22Rv1 (cell line): ENCODE results near the gene ANKRD50.

Source experiments
- H3K27ac ChIP-seq: fragments of 450-650 bp; 2 replicates; pipeline ENCODE4 v1.5.1; 2017
- ZFX ChIP-seq: fragments of 450-650 bp; IDR thresholded peaks from 2 replicates; pipeline ENCODE4 v1.6.1; 2017; ENCODE audit warnings: antibody characterized with exemption, borderline replicate concordance
- TF ChIP-seq, protein P1 (sequence below): fragments of 450-650 bp; IDR thresholded peaks from 2 replicates; pipeline ENCODE4 v1.5.1; 2017; ENCODE audit warnings: mild to moderate bottlenecking

Gene ANKRD50

DNA sequence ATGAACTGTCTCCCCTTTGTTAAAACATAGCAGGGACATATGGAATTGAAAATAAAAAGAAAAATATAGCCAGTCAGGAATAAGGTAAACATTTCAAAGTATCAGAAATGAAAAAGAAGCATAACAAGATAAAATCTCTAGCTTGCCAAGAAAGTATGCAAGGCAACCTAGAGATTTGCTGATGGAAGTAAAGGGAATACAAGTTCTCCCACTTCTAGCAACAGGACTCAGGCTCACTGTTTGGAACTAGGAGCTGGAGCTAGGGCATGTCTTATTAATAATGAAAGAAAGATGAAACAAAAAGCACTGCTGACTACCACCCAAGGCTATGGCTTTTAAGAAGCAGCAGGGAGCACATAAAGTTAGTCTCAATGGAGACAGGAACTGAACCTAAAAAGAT is 18.2 kb downstream of the ANKRD50 start:
- H3K27ac ChIP-seq = no peak overlapping the region
- TF ChIP-seq ZFX = no peak
- TF ChIP-seq, protein P1, sequence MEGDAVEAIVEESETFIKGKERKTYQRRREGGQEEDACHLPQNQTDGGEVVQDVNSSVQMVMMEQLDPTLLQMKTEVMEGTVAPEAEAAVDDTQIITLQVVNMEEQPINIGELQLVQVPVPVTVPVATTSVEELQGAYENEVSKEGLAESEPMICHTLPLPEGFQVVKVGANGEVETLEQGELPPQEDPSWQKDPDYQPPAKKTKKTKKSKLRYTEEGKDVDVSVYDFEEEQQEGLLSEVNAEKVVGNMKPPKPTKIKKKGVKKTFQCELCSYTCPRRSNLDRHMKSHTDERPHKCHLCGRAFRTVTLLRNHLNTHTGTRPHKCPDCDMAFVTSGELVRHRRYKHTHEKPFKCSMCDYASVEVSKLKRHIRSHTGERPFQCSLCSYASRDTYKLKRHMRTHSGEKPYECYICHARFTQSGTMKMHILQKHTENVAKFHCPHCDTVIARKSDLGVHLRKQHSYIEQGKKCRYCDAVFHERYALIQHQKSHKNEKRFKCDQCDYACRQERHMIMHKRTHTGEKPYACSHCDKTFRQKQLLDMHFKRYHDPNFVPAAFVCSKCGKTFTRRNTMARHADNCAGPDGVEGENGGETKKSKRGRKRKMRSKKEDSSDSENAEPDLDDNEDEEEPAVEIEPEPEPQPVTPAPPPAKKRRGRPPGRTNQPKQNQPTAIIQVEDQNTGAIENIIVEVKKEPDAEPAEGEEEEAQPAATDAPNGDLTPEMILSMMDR = no peak

DNA sequence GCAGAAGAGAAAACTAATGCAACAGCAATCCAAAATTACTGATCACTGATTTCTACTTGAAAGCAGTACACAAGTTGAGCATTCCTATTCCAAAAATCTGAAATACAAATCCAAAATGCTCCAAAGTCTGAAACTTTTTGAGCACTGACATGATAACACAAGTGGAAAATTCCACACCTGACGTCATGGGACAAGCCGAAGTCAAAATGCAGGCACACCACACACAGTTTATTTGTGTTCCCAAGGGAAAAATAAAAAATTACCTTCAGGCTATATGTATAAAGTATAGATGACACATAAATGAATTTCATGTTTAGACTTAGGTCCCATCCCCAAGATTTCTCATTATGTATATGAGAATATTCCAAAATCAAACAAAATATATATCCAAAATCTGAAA is 20.7 kb downstream of the ANKRD50 start:
- no peak overlapping the region for H3K27ac ChIP-seq
- TF ChIP-seq, protein P1 = no peak
- no peak for TF ChIP-seq ZFX

DNA sequence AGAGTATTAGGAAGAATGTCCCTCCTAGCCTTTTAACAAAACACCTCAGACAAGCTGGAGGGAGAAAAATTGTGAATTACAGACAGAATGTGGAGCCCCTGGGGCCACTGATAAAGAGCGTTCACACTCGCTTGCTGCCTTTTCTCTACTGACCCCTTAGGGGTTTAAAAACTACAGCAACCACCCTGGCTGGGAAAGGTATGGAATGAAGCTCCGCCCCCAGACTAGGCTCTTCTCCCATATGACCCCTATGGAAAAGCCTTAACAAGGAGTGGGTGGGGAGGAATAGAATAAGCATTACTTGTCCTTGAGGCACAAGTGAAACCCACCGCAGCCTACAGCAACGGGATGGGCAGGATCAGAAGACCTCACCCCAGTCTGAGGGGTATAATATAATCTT is 26.3 kb downstream of the ANKRD50 start:
- H3K27ac ChIP-seq = no peak overlapping the region
- no peak for TF ChIP-seq ZFX
- TF ChIP-seq, protein P1 = no peak

DNA sequence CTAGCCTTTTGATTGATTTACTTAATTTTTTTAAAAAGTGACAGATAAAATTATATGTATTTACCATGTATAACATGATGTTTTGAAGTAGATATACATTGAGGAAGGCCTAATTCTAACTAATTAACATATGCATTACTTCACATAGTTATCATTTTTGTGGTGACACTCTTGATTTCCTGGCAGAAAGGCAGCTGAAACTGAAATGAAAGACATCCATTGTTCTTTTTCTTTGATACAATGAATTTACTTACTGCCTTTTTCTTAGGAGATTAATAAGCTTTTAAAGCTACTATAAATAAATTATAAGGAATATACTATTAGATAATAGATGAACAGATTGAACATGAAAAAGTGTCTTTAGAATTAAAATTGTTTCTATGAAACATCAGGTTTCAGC is 26.7 kb downstream of the ANKRD50 start:
- TF ChIP-seq, protein P1 = no peak
- TF ChIP-seq ZFX = no peak
- no peak overlapping the region for H3K27ac ChIP-seq

DNA sequence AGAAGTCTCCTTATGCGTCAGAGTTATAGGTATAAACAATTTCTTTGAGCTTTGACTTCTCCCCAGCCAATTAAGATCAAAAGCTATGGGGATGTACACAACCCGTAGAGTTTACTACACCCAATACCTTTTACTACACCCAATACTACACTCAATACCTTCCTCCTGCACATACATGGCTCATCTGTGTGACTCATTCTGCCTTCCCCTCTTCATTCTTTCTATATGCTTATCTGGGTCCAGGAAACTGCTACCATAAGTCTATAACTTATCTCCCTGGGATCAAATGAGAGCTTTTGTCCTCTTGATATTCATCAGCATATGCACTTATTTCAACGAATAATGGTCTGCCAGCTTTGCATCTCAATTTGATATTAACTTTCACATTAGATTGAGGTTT is 28.2 kb downstream of the ANKRD50 start:
- TF ChIP-seq, protein P1 = no peak
- TF ChIP-seq ZFX = no peak
- H3K27ac ChIP-seq = no peak overlapping the region

DNA sequence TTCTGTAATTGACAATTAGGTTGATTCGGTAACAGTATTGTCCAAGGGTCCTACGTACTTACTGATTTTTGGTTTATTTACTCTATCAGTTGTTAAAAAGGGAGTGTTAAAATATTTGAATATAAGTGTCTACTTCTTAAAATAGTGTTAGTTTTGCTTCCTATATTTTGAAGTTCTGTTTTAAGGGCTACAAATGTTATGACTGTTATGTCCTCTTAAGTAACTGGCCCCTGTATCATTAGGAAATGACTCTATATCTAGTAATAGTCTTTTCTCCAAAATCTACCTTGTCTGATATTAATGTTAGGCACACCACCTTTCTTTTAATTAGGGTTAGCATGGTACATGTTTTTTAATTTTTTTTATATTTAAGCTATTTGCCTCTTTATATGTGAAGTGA is 30.1 kb downstream of the ANKRD50 start:
- no peak for TF ChIP-seq ZFX
- TF ChIP-seq, protein P1 = no peak
- no peak overlapping the region for H3K27ac ChIP-seq

DNA sequence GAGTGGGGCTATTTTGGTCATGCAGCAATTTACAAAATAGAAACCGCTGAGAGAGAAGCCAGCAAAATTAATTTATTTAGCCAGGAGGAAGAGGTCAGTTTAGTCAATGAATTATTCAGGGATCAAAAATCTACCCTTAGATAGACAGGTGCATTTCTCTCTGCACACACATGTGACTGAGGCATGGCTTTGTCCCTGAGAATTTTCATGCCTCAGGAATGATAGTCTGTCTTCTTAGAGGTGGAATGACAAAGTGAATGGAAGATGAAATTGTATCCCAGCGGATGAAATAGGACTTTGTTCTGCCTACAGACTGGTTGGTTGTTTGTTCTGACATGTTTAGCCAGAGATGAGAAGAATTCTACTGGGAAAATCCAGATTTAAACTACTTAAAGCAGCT is 46.0 kb downstream of the ANKRD50 start:
- TF ChIP-seq, protein P1 = no peak
- no peak for TF ChIP-seq ZFX
- no peak overlapping the region for H3K27ac ChIP-seq
